ENCODE measurements around the gene PPFIBP1.

Gene PPFIBP1

DNA sequence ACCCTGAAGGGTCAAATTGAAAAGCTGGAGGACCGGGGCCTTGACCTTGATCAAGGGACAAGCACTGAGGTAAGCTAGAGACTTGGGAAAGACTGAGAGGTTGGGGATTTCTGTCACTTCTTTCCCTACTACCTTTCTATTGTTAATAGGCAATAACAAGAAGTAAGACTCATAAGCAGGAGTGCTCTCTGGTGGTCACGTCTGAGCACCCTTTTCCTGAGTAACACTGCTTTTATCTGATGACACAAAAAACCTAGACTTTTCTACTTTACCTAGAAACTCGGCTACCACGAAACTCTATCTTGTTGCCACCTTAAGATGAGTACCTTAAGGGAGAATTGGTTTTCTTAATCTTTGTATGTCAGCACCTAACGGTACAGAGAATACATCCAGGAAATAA, 35.5 kb upstream of the PPFIBP1 start:
- Mint-ChIP-seq H3K4me1 (no peaks in the 10 kb centered on the region), H3K9me3 (peaks cover 5% of the 10 kb centered on the region), H3K27ac (no peak overlapping the region), H3K4me3 (no peak overlapping the region), H3K36me3 (ENCODE audit: low read depth) (no peaks in the 10 kb centered on the region), H3K27me3 (ENCODE audit: low read depth, poor library complexity) (no peaks in the 10 kb centered on the region)
- DNase-seq: no peak
- TF ChIP-seq CTCF (IDR thresholded peaks at IDR 0.05): no peak

- H3K4me1 Mint-ChIP-seq: no peaks in the 10 kb centered on the region
- peaks cover 3% of the 10 kb centered on the region for H3K9me3 Mint-ChIP-seq
- DNase-seq: no peak
- H3K27me3 Mint-ChIP-seq (ENCODE audit: low read depth, poor library complexity): no peaks in the 10 kb centered on the region
- H3K4me3 Mint-ChIP-seq: no peak overlapping the region
- no peak overlapping the region for H3K27ac Mint-ChIP-seq
- no peak for TF ChIP-seq CTCF (IDR thresholded peaks at IDR 0.05)
- no peaks in the 10 kb centered on the region for H3K36me3 Mint-ChIP-seq (ENCODE audit: low read depth)
These were observed 32.8 kb upstream of the PPFIBP1 start for GRCh38 chr12:27491226-27491625.

GRCh38 chr12:27493260-27493940, 30.6 kb upstream of the PPFIBP1 start:
- no peaks in the 10 kb centered on the region for H3K27me3 Mint-ChIP-seq (ENCODE audit: low read depth, poor library complexity)
- H3K9me3 Mint-ChIP-seq: no peaks in the 10 kb centered on the region
- H3K27ac Mint-ChIP-seq: no peak overlapping the region
- no peak for DNase-seq
- H3K4me1 Mint-ChIP-seq: no peaks in the 10 kb centered on the region
- no peak overlapping the region for H3K4me3 Mint-ChIP-seq
- H3K36me3 Mint-ChIP-seq (ENCODE audit: low read depth): no peaks in the 10 kb centered on the region
- TF ChIP-seq CTCF (IDR thresholded peaks at IDR 0.05): no peak

DNA sequence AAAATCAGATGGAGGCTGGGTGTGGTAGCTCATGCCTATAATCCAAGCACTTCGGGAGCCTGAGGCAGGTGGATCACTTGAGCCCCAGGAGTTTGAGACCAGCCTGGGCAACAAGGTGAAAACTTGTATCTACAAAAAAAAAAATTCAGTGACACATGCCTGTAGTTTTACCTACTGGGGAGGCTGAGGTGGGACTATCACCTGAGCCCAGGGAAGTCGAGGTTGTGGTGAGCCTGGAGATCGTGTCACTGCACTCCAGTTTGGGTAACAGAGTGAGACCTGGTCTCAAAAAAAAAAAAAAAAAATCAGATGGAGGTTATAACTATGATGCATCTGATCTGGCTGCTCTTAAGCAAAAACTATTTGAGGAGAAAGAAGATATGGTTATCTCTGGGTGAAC, 26.6 kb upstream of the PPFIBP1 start:
- H3K27ac Mint-ChIP-seq: no peak overlapping the region
- no peaks in the 10 kb centered on the region for H3K36me3 Mint-ChIP-seq (ENCODE audit: low read depth)
- DNase-seq: no peak
- TF ChIP-seq CTCF (IDR thresholded peaks at IDR 0.05): no peak
- no peaks in the 10 kb centered on the region for H3K27me3 Mint-ChIP-seq (ENCODE audit: low read depth, poor library complexity)
- no peaks in the 10 kb centered on the region for H3K4me1 Mint-ChIP-seq
- no peaks in the 10 kb centered on the region for H3K9me3 Mint-ChIP-seq
- no peak overlapping the region for H3K4me3 Mint-ChIP-seq

- Mint-ChIP-seq H3K9me3 (no peaks in the 10 kb centered on the region), H3K4me1 (no peaks in the 10 kb centered on the region)
- TF ChIP-seq CTCF (IDR thresholded peaks at IDR 0.05): no peak
These were observed 25.9 kb upstream of the PPFIBP1 start for GRCh38 chr12:27498149-27498548.

DNA sequence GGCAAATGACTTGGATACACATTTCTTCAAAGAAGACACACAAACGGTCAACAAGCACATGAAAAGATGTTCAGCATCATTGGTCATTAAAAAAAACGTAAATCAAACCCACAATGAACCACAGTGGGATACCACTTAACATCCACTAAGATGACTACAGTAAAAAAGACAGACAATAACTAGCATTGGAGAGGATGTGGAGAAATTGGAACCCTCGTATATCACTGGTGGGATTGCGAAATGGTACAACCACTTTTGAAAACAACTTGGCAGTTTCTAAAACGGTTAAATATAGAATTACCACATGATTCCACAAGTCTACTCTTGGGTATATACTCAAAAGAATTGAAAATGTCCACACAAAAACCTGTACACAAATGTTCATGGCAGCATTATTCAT, 25.2 kb upstream of the PPFIBP1 start:
- Mint-ChIP-seq H3K9me3 (no peaks in the 10 kb centered on the region), H3K4me1 (no peaks in the 10 kb centered on the region), H3K36me3 (ENCODE audit: low read depth) (no peaks in the 10 kb centered on the region), H3K4me3 (no peak overlapping the region), H3K27ac (no peak overlapping the region), H3K27me3 (ENCODE audit: low read depth, poor library complexity) (no peaks in the 10 kb centered on the region)
- no peak for DNase-seq
- TF ChIP-seq CTCF (IDR thresholded peaks at IDR 0.05): no peak

More at GRCh38 chr12:27498149-27498548, 25.9 kb upstream of the PPFIBP1 start:
- no peak for DNase-seq
- Mint-ChIP-seq H3K4me3 (no peak overlapping the region), H3K36me3 (ENCODE audit: low read depth) (no peaks in the 10 kb centered on the region), H3K27ac (no peak overlapping the region), H3K27me3 (ENCODE audit: low read depth, poor library complexity) (no peaks in the 10 kb centered on the region)
